DOHH2 (cell line): Measurements from ENCODE around the gene SPACA9.

ENCODE experiments used
- H3F3A ChIP-seq: fragments of 200-600 bp; sonication (generic), shearing (Covaris generic); 2 replicates; pipeline ENCODE4 v1.6.0; 2016; ENCODE audit warnings: antibody characterized with exemption, mild to moderate bottlenecking; ENCODE audit not compliant: control insufficient read depth, insufficient read depth
- H3K27ac ChIP-seq: fragments of 200-600 bp; sonication (generic); 2 replicates; pipeline ENCODE4 v1.5.1; 2014; ENCODE audit warnings: low read depth, mild to moderate bottlenecking, low read length, moderate library complexity
- H3K27me3 ChIP-seq: fragments of 200-600 bp; sonication (generic); 2 replicates; pipeline ENCODE4 v1.6.1; 2014; ENCODE audit warnings: mild to moderate bottlenecking, low read length, mixed read lengths; ENCODE audit not compliant: control insufficient read depth
- H3K36me3 ChIP-seq: fragments of 200-600 bp; sonication (generic); 2 replicates; pipeline ENCODE4 v1.6.1; 2014; ENCODE audit warnings: mild to moderate bottlenecking, low read length, moderate library complexity, mixed read lengths; ENCODE audit not compliant: control insufficient read depth
- H3K4me1 ChIP-seq: fragments of 200-600 bp; sonication (generic); 2 replicates; pipeline ENCODE4 v1.6.1; 2014; ENCODE audit warnings: mild to moderate bottlenecking, low read length, mixed read lengths; ENCODE audit not compliant: control insufficient read depth
- H3K4me2 ChIP-seq: fragments of 200-600 bp; sonication (generic); 2 replicates; pipeline ENCODE4 v1.6.0; 2014; ENCODE audit warnings: mild to moderate bottlenecking, low read length, moderate library complexity
- H3K4me3 ChIP-seq: fragments of 200-600 bp; sonication (generic); 2 replicates; pipeline ENCODE4 v1.5.1; 2014; ENCODE audit warnings: mild to moderate bottlenecking, low read length, mixed read lengths
- H3K79me2 ChIP-seq: fragments of 200-600 bp; sonication (generic); 2 replicates; pipeline ENCODE4 v1.6.1; 2014; ENCODE audit warnings: mild to moderate bottlenecking, low read length, mixed read lengths; ENCODE audit not compliant: control insufficient read depth
- H3K9me2 ChIP-seq: fragments of 200-600 bp; sonication (generic); replicated peaks from 2 replicates; pipeline ENCODE4 v1.6.1; 2014; ENCODE audit warnings: mild to moderate bottlenecking, low read length, mixed read lengths; ENCODE audit not compliant: control insufficient read depth
- H3K9me3 ChIP-seq: fragments of 200-600 bp; sonication (generic); 2 replicates; pipeline ENCODE4 v1.6.1; 2014; ENCODE audit warnings: antibody characterized with exemption, low read length, mixed read lengths; ENCODE audit not compliant: control insufficient read depth, insufficient read depth
- H4K20me1 ChIP-seq: fragments of 200-600 bp; sonication (generic); 2 replicates; pipeline ENCODE4 v1.6.0; 2014; ENCODE audit warnings: low read depth, mild to moderate bottlenecking, antibody characterized with exemption, low read length, moderate library complexity; ENCODE audit not compliant: control insufficient read depth, insufficient read depth
- EZH2phosphoT487 ChIP-seq: fragments of 200-600 bp; sonication (generic); IDR thresholded peaks from 2 replicates; pipeline ENCODE4 v1.6.1; 2017; ENCODE audit warnings: borderline replicate concordance, mild to moderate bottlenecking, antibody characterized with exemption, low read length, moderate library complexity, mixed read lengths
- TF ChIP-seq, protein P1 (sequence below): fragments of 200-600 bp; sonication (generic); IDR thresholded peaks from one replicate; pipeline ENCODE4 v1.5.1; 2014; ENCODE audit warnings: antibody characterized with exemption, mild to moderate bottlenecking, low read depth, low read length; ENCODE audit not compliant: poor library complexity, severe bottlenecking

The SPACA9 gene

DNA sequence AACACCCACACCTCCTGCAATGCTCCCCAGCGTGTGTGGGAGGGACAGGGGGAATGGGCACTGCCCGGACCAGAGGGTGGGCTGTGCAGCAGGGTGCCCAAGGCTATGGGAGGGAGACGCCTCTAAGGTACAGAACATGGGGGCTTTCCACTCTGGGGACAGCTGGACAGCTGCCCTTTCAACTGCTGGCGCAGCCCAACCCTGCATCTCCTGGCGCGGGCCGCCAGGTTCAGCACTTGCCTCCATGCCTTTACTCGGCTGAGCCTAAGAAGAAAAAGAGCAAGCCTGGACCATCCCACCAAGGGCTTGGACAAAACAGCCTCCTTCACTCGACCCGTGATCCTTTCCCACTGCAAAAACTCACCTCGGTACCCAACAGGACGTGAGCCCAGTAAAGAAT, 15.6 kb upstream of the SPACA9 start:
- H3K4me3 ChIP-seq = no peak overlapping the region
- H3K4me2 ChIP-seq = no peak overlapping the region
- H4K20me1 ChIP-seq = no peaks in the 10 kb centered on the region
- TF ChIP-seq, protein P1, sequence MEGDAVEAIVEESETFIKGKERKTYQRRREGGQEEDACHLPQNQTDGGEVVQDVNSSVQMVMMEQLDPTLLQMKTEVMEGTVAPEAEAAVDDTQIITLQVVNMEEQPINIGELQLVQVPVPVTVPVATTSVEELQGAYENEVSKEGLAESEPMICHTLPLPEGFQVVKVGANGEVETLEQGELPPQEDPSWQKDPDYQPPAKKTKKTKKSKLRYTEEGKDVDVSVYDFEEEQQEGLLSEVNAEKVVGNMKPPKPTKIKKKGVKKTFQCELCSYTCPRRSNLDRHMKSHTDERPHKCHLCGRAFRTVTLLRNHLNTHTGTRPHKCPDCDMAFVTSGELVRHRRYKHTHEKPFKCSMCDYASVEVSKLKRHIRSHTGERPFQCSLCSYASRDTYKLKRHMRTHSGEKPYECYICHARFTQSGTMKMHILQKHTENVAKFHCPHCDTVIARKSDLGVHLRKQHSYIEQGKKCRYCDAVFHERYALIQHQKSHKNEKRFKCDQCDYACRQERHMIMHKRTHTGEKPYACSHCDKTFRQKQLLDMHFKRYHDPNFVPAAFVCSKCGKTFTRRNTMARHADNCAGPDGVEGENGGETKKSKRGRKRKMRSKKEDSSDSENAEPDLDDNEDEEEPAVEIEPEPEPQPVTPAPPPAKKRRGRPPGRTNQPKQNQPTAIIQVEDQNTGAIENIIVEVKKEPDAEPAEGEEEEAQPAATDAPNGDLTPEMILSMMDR = no peak
- TF ChIP-seq EZH2phosphoT487 = no peak
- no peaks in the 10 kb centered on the region for H3K4me1 ChIP-seq
- H3K27ac ChIP-seq = no peak overlapping the region
- no peaks in the 10 kb centered on the region for H3K9me3 ChIP-seq
- no peaks in the 10 kb centered on the region for H3F3A ChIP-seq
- H3K9me2 ChIP-seq = no peaks in the 10 kb centered on the region
- no peaks in the 10 kb centered on the region for H3K79me2 ChIP-seq
- no peaks in the 10 kb centered on the region for H3K36me3 ChIP-seq
- peaks cover 3% of the 10 kb centered on the region; the same call in 1 of the 2 replicates for H3K27me3 ChIP-seq

DNA sequence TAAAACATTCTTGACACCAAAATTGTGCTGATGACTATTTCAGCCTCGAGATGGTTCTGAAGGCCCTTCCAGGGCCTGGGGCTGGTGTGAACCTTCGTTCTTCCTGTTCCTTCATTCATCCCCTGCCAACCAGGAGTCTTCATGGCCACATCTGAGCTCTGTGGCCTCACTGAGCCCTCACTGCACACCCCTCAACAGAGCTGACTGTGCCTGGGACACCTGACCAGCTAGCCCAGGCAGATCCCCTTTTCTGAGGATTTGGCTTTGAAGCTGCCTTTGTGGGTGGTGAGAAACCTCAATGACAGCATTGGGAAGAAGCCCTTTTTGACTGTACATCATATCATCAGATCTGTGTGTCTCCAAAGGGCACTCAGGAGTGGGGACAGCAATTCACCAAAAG, 14.4 kb upstream of the SPACA9 start:
- H3K9me3 ChIP-seq = no peaks in the 10 kb centered on the region
- no peak overlapping the region for H3K27ac ChIP-seq
- H3K4me3 ChIP-seq = no peak overlapping the region
- no peaks in the 10 kb centered on the region for H3K27me3 ChIP-seq
- no peak overlapping the region for H3K4me2 ChIP-seq
- no peaks in the 10 kb centered on the region for H3K36me3 ChIP-seq
- H3K4me1 ChIP-seq = no peaks in the 10 kb centered on the region
- no peaks in the 10 kb centered on the region for H4K20me1 ChIP-seq
- TF ChIP-seq, protein P1 = no peak
- TF ChIP-seq EZH2phosphoT487 = no peak
- no peaks in the 10 kb centered on the region for H3K79me2 ChIP-seq
- H3F3A ChIP-seq = no peaks in the 10 kb centered on the region
- no peaks in the 10 kb centered on the region for H3K9me2 ChIP-seq

DNA sequence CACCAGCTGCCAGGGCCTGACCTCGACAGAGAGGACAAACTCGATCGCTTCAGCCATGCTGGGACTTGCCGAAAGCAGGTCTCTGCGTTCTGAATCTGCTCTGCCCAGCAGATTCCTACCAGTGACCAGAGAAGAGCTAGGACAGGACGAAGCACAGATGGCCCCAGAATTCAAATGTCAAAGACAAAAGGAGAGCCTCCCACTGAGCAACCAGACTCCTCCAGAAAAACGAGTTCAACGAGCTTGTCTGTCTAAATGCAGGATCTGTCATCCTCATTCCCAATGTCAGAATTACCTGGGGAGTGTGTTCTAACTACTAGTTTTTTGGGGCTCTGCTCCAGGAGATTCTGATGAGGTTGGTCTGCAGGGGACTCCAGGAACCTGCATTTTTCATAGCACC, 14.0 kb upstream of the SPACA9 start:
- Histone ChIP-seq H3K27me3 (no peaks in the 10 kb centered on the region), H4K20me1 (no peaks in the 10 kb centered on the region), H3K79me2 (no peaks in the 10 kb centered on the region), H3K36me3 (no peaks in the 10 kb centered on the region), H3K27ac (no peak overlapping the region), H3F3A (no peaks in the 10 kb centered on the region), H3K4me2 (no peak overlapping the region), H3K4me1 (no peaks in the 10 kb centered on the region), H3K4me3 (no peak overlapping the region), H3K9me3 (no peaks in the 10 kb centered on the region), H3K9me2 (no peaks in the 10 kb centered on the region)
- TF ChIP-seq, protein P1 = no peak
- no peak for TF ChIP-seq EZH2phosphoT487

DNA sequence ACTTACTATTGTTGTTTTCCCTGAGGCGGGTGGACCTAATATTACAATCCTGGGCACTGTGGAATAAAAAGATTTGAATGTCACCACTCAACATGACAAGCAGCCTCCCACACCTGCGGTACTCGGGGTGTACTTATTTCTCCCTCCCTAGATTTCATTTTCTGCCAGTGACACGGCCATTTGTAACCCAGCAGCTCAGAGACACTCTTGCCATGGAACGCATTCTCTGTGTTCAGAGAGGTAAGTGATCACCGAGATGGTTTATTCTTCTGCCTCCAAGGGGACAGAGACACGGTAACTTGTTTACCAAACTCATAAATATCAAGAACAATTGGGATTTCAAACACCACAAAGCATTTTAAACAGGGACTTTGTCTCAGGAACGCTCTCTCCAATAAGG, 11.8 kb upstream of the SPACA9 start:
- no peaks in the 10 kb centered on the region for H3F3A ChIP-seq
- no peaks in the 10 kb centered on the region for H3K27me3 ChIP-seq
- TF ChIP-seq, protein P1 = no peak
- no peak for TF ChIP-seq EZH2phosphoT487
- no peaks in the 10 kb centered on the region for H3K79me2 ChIP-seq
- no peaks in the 10 kb centered on the region for H4K20me1 ChIP-seq
- H3K27ac ChIP-seq = no peak overlapping the region
- H3K4me3 ChIP-seq = no peak overlapping the region
- no peak overlapping the region for H3K4me2 ChIP-seq
- H3K9me2 ChIP-seq = no peaks in the 10 kb centered on the region
- H3K4me1 ChIP-seq = no peaks in the 10 kb centered on the region
- no peaks in the 10 kb centered on the region for H3K9me3 ChIP-seq
- H3K36me3 ChIP-seq = no peaks in the 10 kb centered on the region
